SK-N-MC (cell line): Measurements from ENCODE around the gene RUNX2.

Source experiments
- DNase-seq: peaks from one replicate; pipeline ENCODE4 v3.0.0-alpha.2; 2011; ENCODE audit warnings: low read depth, low spot score
- H3K27ac ChIP-seq: fragments of 200-600 bp; sonication (generic); 2 replicates; pipeline ENCODE4 v1.5.1; 2016; ENCODE audit warnings: mixed run types
- H3K36me3 ChIP-seq: fragments of 200-600 bp; sonication (generic); 2 replicates; pipeline ENCODE4 v1.6.1; 2017; ENCODE audit warnings: antibody characterized with exemption, low read length, mixed read lengths; ENCODE audit not compliant: insufficient read depth
- H3K4me3 ChIP-seq: fragments of 200-600 bp; sonication (generic); 2 replicates; pipeline ENCODE4 v1.5.1; 2016
- H3K9ac ChIP-seq: fragments of 200-600 bp; sonication (generic); 2 replicates; pipeline ENCODE4 v1.8.0; 2017; ENCODE audit warnings: mixed run types, mixed read lengths; ENCODE audit not compliant: insufficient read length
- H3K9me3 ChIP-seq: fragments of 200-600 bp; sonication (generic); 2 replicates; pipeline ENCODE4 v1.6.1; 2017; ENCODE audit warnings: low read depth, mild to moderate bottlenecking, antibody characterized with exemption, low read length, moderate library complexity, mixed read lengths
- EZH2 ChIP-seq: fragments of 200-600 bp; sonication (generic); IDR thresholded peaks from one replicate; pipeline ENCODE4 v1.6.1; 2017; ENCODE audit warnings: antibody characterized with exemption
- FOXP2 ChIP-seq: optimal IDR thresholded peaks from 2 replicates; pipeline ENCODE3; 2011; ENCODE audit warnings: mild to moderate bottlenecking, moderate library complexity; ENCODE audit not compliant: insufficient read depth; ENCODE audit errors: extremely low read length, control extremely low read depth
- POLR2AphosphoS5 ChIP-seq: IDR thresholded peaks from 2 replicates; pipeline ENCODE4 v1.6.1; 2012; ENCODE audit warnings: mild to moderate bottlenecking, low read depth, low read length, borderline replicate concordance

Gene RUNX2

DNA sequence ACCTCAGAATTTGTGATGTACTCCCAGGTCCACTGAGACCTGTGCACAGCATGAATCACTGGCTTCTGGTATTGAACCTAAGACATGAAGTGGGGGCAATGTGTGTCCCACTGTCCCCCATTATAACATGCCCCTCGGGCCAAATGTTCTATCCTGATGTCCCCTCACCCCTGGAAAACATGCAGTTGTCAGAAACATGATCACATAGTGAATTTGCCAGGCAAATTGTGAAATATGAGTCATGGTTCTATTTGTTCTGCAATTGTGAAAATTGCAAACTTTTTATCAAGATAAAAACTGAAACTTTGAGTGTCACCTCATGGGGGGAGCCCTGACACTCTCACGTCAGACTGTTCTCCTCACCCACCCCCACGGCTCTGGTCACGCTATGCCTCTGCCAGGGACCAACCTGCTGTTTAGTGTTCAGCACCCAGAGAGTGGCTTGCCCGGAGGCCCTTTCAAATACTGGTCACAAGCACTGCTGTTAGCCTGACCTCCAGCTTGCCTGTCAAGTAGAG is 382.2 kb downstream of the RUNX2 start:
- Histone ChIP-seq H3K36me3 (no peaks in the 10 kb centered on the region), H3K9me3 (no peaks in the 10 kb centered on the region), H3K27ac (no peak overlapping the region), H3K9ac (no peak overlapping the region), H3K4me3 (no peak overlapping the region)
- TF ChIP-seq FOXP2 (no peak), POLR2AphosphoS5 (no peak), EZH2 (no peak)
- DNase-seq: no peak

DNA sequence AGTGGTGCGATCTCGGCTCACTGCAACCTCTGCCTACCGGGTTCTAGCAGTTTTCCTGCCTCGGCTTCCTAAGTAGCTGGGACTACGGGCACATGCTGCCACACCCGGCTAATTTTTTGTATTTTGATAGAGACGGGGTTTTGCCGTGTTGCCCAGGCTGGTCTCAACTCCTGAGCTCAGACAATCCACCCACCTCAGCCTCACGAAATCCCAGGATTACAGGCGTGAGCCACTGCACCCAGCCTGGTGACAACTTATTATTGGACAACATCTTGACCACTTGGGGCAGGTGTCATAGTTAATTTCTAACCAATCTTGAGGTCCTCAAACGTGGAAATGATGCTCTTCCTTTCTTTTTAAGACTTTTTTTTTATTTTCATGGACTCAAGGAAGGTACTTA is 383.9 kb downstream of the RUNX2 start:
- Histone ChIP-seq H3K4me3 (no peak overlapping the region), H3K9me3 (no peaks in the 10 kb centered on the region), H3K9ac (no peak overlapping the region), H3K27ac (no peak overlapping the region), H3K36me3 (no peaks in the 10 kb centered on the region)
- TF ChIP-seq FOXP2: no peak
- no peak for TF ChIP-seq POLR2AphosphoS5
- TF ChIP-seq EZH2: no peak
- no peak for DNase-seq

DNA sequence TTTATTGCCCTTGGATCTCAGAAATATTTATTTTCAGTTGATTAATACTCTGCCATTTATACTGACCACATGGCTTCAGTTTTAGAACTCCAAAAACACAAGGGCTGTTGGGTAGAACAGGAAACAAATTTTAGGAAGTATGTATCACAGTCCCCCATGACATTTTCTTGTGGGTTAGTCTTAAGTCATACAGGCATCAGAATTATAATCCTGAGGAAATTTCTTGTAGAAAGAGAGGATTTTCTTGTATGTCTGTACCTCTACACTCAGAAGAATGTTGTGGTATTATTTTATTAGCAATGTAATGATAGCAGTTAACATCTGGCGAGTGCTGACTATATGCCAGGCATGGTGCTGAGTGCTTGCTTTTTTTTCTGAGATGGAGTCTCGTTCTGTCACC is 384.7 kb downstream of the RUNX2 start:
- Histone ChIP-seq H3K36me3 (no peaks in the 10 kb centered on the region), H3K4me3 (no peak overlapping the region), H3K9me3 (no peaks in the 10 kb centered on the region), H3K9ac (no peak overlapping the region), H3K27ac (no peak overlapping the region)
- no peak for TF ChIP-seq POLR2AphosphoS5
- no peak for TF ChIP-seq EZH2
- TF ChIP-seq FOXP2: no peak
- DNase-seq: no peak
